HG03354 (cell line): ENCODE results near the gene MFSD6.

Experiments
- ATAC-seq: cut with Tn5 transposase; IDR thresholded peaks from one replicate; pipeline ENCODE4 v1.9.1; 2021; ENCODE audit warnings: mild to moderate bottlenecking; ENCODE audit not compliant: unreplicated experiment, poor library complexity, severe bottlenecking

MFSD6 gene

GRCh38 chr2:190545093-190545492 lies 136.9 kb downstream of the MFSD6 start:
- no peak for ATAC-seq

- no peak for ATAC-seq
Measured at GRCh38 chr2:190545555-190546385, 137.6 kb downstream of the MFSD6 start.

GRCh38 chr2:190546734-190547133 lies 138.6 kb downstream of the MFSD6 start:
- ATAC-seq = no peak

- ATAC-seq = no peak
Measured at GRCh38 chr2:190547886-190548285, 139.7 kb downstream of the MFSD6 start.

GRCh38 chr2:190550137-190550536 lies 142.0 kb downstream of the MFSD6 start:
- ATAC-seq = no peak
